ES-I3 (cell line): ENCODE measurements around the gene COLEC12.

Experiments used
- H3K36me3 ChIP-seq: 2 replicates; pipeline ENCODE4 v1.6.1; 2013; ENCODE audit warnings: mild to moderate bottlenecking, low read length, control low read depth, moderate library complexity; ENCODE audit not compliant: insufficient read depth
- H3K4me1 ChIP-seq: 2 replicates; pipeline ENCODE4 v1.6.1; 2013; ENCODE audit warnings: mild to moderate bottlenecking, control low read depth, low read length; ENCODE audit not compliant: insufficient read depth
- H3K9ac ChIP-seq: 2 replicates; pipeline ENCODE4 v1.6.1; 2013; ENCODE audit warnings: low read depth, mild to moderate bottlenecking, low read length, moderate library complexity
- H3K9me3 ChIP-seq: 2 replicates; pipeline ENCODE4 v1.6.1; 2013; ENCODE audit warnings: mild to moderate bottlenecking, low read length, moderate library complexity; ENCODE audit not compliant: control insufficient read depth, insufficient read depth

COLEC12 gene

DNA sequence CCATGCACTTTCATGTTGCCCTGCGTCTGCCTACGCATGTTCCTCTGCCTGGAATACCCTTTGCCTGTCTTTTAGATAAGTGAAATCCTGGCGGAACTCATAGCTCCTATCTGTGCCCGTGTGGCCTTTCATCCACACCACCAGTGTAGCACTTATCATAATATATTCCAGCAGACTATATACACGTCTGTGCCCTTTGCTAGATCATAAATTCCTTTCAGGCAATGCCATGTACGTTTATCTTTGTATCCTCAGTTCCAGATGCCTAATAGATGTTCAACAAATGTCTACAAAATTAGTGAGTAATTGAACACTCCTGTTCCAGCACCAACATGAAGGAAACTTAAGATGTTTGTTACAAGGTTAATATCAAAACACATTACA lies 106.9 kb downstream of the COLEC12 start:
- Histone ChIP-seq H3K9ac (no peak overlapping the region), H3K4me1 (no peaks in the 10 kb centered on the region), H3K36me3 (no peaks in the 10 kb centered on the region), H3K9me3 (no peaks in the 10 kb centered on the region)

DNA sequence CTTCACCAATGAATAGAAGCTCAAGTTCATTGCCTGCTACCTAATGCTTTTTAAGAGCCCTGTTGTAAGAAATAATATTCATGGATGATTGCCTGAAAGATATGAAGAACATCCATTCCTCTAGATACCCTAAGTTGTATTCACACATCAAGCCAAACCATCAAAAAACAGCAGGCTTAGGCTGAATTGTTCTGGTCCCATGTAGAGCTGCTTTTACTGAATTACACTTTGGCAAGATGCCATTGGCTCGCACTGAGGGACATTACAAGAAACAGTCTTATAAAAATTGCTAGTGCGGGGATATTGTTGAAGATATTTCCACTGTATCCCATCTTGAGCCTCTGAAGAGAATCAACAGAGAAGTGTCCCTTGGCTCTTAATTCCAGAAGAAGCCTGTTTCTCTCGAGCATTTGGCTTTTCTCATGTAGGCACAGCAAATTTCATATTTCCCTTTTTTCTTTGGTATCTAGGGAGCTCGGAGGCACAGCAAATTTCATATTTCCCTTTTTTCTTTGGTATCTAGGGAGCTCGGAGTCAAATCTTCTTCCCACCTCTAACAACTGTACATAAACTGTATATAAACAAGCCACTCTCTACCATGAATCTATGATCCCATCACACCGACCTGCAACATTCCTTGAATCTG lies 107.5 kb downstream of the COLEC12 start:
- no peak overlapping the region for H3K9ac ChIP-seq

DNA sequence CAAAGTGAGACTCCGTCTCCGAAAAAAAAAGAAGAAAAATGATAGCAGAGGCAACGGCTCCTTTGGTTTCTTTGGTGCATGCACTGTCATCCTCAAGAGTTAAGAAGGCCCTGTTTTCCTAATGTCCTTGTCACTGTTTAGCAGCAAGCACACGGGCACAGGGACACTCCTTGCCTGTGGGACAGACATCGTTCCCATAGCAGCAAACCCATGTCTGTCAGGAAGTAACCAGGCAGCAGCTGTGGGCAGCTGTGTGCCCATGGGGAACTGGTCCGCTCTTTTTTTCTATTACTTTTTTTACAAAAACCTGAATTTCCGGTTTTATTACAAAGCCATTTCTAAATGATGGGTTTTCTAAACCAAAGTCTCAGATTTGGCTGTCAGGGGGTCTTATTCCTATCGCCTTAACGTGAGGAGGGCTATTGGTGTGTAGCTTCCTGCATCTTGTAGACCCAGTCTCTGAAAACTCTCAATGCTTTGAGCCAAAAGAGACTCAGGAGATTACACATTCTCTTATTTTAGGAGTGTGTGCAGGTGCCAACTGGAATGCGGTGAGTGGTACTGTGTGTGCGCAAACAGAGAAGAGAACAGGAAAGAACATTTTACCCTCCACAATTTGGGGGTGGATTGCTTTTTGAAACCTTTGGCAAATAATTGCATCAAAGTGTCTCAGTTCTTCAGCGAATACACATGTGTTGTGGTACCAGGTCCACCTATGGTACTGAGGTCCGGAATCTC lies 109.6 kb downstream of the COLEC12 start:
- no peaks in the 10 kb centered on the region for H3K36me3 ChIP-seq

More for the DNA sequence above, 107.5 kb downstream of the COLEC12 start:
- Histone ChIP-seq H3K9me3 (no peaks in the 10 kb centered on the region), H3K4me1 (no peaks in the 10 kb centered on the region), H3K36me3 (no peaks in the 10 kb centered on the region)

DNA sequence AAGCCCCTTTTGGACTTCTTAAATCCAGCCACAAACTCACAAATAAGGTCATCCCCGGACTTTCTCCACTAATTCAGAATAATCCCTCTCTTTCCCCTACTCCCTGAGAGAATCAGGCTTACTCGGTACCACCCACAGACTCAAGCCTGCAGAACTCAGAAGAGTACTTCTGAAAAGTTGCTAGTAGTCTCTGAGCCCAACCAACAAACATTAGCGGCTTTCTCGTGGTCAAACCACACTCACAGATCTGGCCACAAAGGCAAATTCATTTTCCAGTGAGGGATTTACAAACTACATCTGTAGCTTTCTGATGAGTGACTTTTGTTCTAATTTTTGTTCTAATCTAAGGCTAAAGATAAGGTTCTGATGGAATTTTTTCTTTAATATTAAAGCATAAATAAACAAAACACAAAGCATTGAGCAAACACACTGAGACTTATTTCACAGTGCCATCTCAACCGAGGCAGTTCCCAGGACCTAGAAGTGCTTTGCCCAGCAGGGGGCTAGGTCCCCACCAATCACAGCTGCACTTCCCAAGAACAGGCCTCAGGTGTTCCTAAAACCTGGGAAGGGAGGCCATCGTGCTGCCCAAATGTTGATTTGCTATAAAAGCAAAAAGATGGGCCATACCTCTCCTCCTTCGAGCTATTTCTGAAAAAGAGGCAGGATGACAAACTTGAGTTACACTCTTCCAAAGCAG lies 110.7 kb downstream of the COLEC12 start:
- H3K9me3 ChIP-seq: no peaks in the 10 kb centered on the region
- H3K4me1 ChIP-seq: no peaks in the 10 kb centered on the region
- H3K9ac ChIP-seq: no peak overlapping the region
- no peaks in the 10 kb centered on the region for H3K36me3 ChIP-seq

More for the DNA sequence above, 109.6 kb downstream of the COLEC12 start:
- H3K4me1 ChIP-seq: no peaks in the 10 kb centered on the region
- no peak overlapping the region for H3K9ac ChIP-seq
- no peaks in the 10 kb centered on the region for H3K9me3 ChIP-seq

DNA sequence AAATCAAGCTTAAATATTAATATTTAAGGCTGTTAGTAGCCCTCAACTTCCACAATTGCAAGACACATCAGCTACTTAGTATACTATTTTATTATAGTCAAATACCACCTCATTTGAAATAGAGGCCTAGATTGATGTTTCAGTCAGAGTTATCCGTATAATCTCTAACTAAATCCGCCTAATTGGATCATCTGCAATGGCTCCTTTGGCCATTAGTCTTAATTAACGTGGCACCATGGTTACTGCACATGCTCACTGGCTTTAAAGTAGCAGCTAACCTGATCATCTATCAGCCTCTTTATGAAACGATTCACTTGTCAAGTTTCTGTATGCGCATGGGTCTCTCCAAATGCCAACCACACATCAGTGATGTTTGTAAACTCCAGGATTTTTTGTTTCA lies 112.3 kb downstream of the COLEC12 start:
- Histone ChIP-seq H3K9me3 (no peaks in the 10 kb centered on the region), H3K9ac (no peak overlapping the region), H3K36me3 (no peaks in the 10 kb centered on the region), H3K4me1 (no peaks in the 10 kb centered on the region)

DNA sequence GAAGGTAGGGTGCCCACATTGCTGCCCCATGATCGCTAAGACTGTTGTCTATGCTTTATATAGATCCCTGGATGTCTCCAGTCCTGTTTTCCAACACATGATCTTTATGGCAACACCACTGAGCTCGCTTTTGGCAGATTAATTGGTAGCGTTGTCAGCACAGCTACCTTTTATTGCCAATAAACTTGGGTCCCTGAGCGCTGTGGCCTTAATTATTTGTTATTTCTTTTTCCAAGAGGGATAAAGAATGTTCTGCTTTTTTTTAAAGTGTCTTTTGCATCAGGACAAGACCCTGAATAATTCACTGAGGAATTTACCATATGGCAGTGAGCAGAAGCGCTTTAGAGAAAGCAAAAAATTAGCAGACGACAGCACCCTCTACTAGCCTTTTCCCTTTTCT lies 113.5 kb downstream of the COLEC12 start:
- H3K36me3 ChIP-seq: no peaks in the 10 kb centered on the region
- no peak overlapping the region for H3K9ac ChIP-seq
- H3K4me1 ChIP-seq: no peaks in the 10 kb centered on the region
- no peaks in the 10 kb centered on the region for H3K9me3 ChIP-seq

DNA sequence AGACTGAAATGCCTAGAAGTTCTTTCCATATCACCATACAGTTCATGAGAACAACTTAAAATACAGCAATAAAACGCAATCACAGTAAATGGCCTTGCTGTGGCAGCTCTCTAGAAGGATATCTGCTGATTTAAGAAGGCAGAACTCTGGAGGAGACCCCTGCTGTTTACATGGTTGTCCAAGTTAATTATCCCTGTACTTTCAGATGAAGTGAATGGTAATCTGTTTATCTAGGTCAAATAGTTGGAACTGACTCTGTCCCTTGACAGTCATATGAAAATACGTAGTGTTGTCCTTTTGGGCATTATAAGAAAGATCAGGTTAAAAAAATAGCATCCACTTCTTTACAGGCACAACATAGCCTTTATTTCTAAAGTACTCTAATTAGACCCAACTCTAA lies 115.6 kb downstream of the COLEC12 start:
- no peaks in the 10 kb centered on the region for H3K36me3 ChIP-seq
- no peak overlapping the region for H3K9ac ChIP-seq
- no peaks in the 10 kb centered on the region for H3K9me3 ChIP-seq
- no peaks in the 10 kb centered on the region for H3K4me1 ChIP-seq

DNA sequence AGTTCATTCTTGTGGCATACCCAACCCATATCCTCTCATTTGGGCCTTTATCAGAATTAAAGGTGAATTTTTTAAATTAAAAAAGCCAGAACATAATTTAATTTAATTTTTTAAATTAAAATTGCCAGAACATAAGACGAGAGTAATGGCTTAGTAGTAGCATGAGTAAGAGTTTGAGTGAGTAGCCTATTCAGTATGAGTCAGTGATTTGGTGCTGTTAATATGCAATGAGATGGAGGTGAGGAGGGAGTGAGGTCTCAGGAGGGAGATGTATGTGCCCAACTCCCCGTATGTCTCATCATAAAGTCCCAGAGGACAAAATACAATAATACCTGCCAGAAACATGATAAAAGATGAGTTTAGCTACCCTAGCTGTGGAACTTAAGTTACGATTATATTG lies 117.4 kb downstream of the COLEC12 start:
- H3K4me1 ChIP-seq: no peaks in the 10 kb centered on the region
- H3K9ac ChIP-seq: no peak overlapping the region
- H3K9me3 ChIP-seq: no peaks in the 10 kb centered on the region
- no peaks in the 10 kb centered on the region for H3K36me3 ChIP-seq

DNA sequence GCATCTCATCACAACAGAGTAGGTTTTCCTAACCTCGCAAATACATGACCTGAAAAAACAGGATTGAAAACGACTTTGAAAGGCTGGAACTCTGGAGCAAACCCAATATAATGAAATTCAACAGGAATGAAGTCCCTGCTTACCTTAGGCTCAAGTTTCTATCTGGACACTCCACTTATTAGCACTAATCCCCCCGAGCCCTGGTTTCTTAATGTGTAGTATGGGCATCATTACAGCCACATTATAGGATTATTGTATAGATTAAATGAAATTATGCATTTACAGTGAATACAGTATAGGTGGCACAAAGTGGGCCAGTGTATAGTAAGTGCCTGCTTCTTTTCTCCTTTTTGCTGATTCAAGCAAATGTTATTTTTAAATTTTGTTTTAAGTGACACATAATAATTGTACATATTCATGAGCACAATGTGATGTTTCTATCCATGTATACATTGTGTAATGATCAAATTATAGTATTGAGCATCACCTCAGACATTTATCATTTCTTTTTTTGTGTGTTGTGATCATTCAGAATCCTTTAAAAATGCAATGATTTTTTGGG lies 118.0 kb downstream of the COLEC12 start:
- no peaks in the 10 kb centered on the region for H3K9me3 ChIP-seq
- H3K4me1 ChIP-seq: no peaks in the 10 kb centered on the region
- no peaks in the 10 kb centered on the region for H3K36me3 ChIP-seq
- no peak overlapping the region for H3K9ac ChIP-seq

DNA sequence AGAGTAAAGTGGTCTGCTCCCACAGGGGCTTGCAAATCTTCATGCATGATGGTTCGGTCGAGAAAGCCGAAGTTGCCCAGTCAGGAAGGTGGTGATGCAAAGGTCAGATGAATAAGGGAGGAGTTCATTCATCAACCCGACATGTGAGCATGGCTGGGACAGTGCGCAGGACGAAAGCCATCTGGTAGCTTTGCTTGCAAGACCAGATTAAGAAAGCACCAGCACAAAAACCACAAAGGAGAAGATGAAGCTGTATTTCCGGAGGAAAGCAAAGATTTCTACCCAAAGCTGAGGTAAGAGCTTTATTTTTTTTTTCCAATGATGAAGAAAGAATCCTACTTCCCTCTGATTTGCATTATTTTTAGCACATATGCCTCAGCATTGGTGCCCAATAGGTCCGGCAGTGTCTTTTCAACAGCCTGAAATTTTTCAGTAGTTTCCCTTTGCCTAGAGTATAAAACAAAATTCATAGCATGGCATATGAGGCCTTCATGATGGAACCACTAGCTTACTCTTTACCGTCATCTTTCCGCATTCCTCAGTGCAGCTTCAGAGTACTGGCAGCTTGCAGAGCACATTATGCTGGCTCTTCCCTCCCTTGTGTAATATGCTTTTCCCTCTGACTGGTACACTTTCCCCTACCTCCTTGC lies 120.7 kb downstream of the COLEC12 start:
- Histone ChIP-seq H3K9ac (no peak overlapping the region), H3K4me1 (peaks cover 4% of the 10 kb centered on the region; the same call in 1 of the 2 replicates), H3K36me3 (no peaks in the 10 kb centered on the region), H3K9me3 (no peaks in the 10 kb centered on the region)

DNA sequence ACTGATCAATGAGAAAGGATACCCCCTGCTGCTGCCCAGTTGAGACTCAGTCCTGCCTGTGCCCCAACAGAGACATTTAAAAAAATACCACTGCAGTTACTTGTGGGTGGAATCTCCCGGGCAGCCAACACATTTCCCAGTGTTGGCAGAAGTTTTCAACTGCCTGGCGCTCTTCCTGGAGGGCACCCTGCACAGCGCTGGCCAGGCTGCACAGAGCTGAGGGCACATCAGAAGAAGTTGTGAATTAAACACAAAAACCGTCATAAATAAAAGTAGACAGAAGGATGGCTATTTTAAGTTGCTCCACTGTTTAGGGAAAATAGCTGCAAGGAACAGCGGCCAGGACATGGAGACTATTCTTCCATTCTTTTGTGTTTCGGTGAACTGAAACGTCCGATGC lies 122.4 kb downstream of the COLEC12 start:
- Histone ChIP-seq H3K9ac (no peak overlapping the region), H3K4me1 (peaks cover 4% of the 10 kb centered on the region; the same call in 1 of the 2 replicates), H3K36me3 (no peaks in the 10 kb centered on the region), H3K9me3 (no peaks in the 10 kb centered on the region)

DNA sequence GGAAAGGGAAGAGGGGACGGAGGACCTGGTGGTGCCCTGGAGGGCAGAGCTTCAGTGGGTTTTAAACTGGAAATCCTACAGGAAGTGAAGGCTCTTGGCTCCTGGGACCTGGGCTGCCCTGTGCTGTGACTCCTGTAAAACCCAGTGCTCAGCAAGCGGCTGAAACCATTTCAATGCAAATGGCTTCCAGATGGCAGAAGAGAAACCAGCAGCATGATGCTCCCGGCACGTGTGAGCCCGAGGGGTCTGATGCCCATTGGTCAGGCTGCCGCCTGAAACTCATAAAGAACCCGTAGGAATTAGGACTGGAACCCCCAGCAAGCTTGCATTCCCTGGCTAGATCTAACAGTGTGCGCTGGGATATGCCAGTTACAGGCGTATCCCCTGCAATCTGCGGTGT lies 123.4 kb downstream of the COLEC12 start:
- no peaks in the 10 kb centered on the region for H3K36me3 ChIP-seq
- H3K4me1 ChIP-seq: peaks cover 4% of the 10 kb centered on the region; the same call in 1 of the 2 replicates
- no peaks in the 10 kb centered on the region for H3K9me3 ChIP-seq
- H3K9ac ChIP-seq: no peak overlapping the region

DNA sequence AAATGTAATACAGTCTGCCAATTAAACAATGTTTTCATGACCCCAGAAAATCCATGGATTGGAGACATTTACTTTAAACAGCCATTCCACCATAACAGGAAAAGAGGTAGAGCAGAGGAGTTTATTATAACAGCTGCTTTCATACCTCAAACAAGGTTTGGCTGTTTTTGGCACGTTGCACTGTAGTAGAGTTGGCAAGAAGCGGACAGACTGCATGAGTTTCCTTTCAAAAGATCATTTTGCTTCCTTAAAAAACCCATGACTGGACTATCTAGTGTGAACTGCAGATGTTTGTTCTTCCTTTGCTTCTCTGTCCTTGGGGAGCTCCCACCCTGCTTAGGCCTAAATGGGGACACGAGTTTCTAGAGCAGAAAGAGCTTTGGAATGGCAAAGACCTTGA lies 124.2 kb downstream of the COLEC12 start:
- Histone ChIP-seq H3K9me3 (no peaks in the 10 kb centered on the region), H3K9ac (no peak overlapping the region), H3K36me3 (no peaks in the 10 kb centered on the region), H3K4me1 (peaks cover 4% of the 10 kb centered on the region; the same call in 1 of the 2 replicates)

DNA sequence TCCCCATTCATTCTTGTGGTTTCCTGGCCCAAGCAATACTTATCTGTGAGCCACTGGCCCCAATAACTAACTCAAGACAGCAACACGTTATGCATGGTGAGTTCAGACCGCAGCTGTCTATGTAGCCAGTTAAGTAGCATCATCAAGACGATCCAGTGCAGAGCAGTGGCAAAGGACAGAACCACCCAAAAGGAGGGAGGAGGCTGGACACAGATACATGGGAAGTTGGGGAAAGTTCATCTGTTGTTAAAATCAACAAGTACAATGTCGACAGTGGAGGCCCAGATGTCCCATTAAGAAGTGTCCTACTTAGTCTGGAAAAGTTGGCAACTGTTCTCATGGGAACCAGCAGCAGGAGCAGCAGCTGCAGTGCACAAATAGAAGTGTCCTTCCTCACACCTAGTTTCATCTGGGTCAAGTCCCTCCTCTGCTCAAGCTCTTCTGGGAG lies 125.8 kb downstream of the COLEC12 start:
- Histone ChIP-seq H3K36me3 (no peaks in the 10 kb centered on the region), H3K9ac (no peak overlapping the region), H3K9me3 (no peaks in the 10 kb centered on the region), H3K4me1 (peaks cover 4% of the 10 kb centered on the region; the same call in 1 of the 2 replicates)
